GM12874 (cell line): Measurements from ENCODE around the gene RPS2.

ENCODE experiments used
- TF ChIP-seq, protein P1 (sequence below): IDR thresholded peaks from 2 replicates; pipeline ENCODE4 v1.5.1; 2011; ENCODE audit warnings: low read depth, mild to moderate bottlenecking, control low read depth, low read length, moderate library complexity; ENCODE audit not compliant: insufficient read depth

Gene RPS2

DNA sequence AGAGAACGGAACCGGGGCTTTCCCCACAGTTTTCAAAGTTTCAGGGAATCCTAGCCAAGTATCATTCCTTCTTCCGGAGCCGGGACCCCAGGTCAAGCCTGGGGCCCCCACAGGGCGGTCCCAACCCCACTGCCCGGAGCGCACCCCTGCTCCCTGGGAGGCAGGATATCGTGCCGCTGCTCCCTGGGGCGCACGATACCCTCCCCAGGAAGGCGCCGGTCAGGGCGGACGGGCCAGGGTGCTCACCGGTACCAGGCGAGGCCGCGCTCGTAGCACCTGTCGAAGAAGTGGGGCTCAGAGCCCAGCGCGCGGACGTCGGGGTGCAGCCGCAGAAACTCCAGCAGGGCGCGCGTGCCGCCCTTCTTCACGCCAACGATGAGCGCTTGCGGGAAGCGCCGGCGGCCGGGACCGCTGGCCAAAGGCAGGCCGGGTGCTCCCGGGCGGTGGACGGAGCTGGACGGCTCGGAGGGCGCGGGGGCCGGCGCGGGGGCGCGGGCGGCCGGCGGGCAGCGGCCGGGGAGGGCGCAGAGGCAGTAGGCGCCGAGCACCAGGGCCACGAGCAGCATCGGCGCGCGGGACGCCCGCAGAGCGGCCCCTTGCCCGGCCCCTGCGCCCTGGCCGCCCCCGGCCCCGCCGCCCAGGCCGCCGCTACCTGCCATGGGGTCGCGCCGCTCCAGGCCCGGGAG, 46.8 kb downstream of the RPS2 start:
- TF ChIP-seq, protein P1, sequence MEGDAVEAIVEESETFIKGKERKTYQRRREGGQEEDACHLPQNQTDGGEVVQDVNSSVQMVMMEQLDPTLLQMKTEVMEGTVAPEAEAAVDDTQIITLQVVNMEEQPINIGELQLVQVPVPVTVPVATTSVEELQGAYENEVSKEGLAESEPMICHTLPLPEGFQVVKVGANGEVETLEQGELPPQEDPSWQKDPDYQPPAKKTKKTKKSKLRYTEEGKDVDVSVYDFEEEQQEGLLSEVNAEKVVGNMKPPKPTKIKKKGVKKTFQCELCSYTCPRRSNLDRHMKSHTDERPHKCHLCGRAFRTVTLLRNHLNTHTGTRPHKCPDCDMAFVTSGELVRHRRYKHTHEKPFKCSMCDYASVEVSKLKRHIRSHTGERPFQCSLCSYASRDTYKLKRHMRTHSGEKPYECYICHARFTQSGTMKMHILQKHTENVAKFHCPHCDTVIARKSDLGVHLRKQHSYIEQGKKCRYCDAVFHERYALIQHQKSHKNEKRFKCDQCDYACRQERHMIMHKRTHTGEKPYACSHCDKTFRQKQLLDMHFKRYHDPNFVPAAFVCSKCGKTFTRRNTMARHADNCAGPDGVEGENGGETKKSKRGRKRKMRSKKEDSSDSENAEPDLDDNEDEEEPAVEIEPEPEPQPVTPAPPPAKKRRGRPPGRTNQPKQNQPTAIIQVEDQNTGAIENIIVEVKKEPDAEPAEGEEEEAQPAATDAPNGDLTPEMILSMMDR: no peak

DNA sequence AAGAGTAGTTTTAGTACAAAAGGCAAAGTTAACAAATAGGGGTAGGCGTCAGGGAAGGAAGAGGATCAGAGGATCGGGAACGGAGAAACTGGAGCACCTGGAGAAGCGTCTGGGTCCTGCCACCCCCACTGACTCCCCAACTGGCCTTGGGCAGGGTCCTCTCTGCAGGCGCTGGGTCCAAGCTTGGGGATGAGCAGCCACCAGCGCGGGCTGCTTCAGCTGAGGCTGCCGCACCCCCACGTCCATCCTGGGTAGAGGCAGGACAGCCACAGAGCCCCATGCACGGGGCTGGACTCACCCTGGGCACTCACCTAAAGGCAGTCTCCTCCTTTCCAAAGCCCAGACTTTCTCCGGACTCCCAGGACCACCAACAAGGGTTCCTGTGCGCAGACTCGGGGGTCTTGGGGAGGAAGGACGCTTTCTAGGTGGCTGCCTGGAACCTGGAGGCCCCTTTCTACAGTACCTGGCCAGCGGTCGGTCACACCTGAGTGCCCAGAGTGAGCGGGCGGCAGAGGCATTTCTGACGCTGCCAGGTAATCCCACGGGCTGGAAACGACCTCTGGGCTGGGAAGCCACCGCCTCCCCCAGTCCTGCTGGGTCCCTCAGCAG, 47.5 kb downstream of the RPS2 start:
- TF ChIP-seq, protein P1: no peak

DNA sequence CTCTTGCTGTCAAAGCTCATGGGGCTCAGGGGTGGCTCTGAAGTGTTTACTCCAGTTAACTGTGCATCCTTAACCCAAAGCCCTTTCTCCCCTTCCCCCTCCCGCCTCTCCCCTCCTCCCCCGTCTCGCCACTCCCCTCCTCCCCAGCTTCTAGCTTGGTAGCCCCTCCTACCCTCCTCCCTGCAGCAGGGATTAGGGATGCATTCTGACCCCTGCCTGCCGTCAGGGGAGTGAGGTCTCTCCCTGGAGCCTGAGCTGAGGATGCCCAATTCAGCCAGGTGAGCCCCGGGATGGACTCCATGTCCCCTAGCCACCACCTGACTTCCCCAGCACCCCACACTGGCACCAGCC, 48.0 kb downstream of the RPS2 start:
- TF ChIP-seq, protein P1: no peak

DNA sequence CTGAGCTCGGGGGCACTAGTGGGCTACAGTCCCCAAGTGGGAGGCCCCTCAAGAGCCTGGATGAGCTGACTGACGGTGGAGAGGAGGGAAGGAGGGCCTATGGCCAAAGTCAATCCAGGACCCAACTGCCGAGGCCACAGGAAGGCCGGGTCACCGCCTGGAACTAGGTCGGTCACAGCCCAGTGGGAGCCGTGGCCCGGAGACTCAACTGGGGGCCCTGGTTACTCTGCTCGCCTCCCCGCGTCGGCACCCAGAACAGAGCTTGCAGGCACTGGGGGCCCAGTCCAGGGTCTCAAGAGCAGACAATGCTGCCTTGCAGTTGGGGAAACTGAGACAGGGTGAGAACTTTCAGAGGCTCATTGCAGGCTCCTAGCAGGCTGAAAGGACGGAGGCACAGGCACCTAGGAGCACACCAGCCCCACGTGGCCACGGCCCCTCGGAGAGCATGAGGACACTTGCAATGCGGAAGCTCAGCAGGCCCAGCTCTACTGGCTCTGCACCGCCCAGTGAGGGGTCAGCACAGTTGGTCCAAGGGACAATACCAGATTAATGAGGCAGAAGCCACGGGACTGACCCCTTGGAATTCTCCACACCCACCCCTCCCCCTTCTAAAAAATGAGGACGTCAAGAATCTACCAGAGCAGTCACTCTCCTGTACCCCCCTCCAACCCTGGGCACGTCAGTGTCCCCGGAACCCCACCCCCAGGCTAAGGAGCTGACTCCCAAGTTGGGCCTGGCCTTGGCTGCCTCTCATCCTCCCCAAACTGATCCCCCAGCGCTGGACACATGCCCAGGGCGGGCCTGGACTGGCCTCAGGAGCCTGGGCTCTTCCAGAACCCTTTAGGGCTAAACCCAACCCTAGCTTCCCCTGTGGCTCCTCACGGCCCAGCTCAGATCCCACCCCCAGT, 48.6 kb downstream of the RPS2 start:
- TF ChIP-seq, protein P1: no peak

DNA sequence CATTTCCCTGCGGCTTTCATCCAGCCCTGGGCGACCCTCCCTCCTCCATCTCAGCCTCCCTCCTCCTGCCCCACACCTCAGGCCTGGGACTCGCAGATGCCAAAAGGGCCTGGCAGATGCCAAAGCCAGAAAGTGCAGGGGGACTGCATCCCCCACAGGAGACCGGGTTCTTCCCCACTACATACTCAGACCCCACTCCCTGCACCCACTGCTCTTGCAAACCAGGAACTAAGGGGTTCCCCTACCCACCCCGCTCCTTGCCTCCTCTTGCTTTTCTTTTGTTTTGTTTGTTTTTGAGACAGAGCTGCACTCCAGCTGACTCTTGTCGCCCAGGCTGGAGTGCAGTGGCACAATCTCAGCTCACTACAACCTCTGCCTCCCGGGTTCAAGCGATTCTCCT, 49.6 kb downstream of the RPS2 start:
- TF ChIP-seq, protein P1: no peak

DNA sequence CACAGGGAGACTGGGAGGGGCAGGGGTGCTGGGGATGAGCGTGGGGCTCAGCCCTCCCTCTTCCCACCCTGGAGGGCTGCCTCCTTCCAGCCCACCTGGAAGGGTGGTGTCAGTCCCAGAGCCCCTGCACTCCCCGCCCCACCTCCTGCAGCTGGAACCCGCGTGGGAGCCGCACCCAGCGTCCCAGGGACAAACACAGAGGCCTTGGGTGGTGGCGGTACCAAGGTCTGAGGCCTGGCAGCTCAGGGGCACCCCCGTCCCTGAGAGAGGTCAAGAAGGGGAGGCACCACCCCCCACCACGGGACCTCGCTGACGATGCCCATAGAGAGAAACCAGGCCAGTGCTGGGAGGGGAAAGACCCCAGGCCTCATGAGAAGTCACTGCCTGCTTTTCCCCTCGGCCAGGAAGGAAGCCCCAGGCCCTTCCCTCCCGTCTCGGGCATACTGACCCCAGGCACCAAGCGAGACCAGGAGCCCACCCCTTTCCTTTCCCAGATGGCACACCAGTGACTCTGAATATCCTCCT, 50.5 kb downstream of the RPS2 start:
- TF ChIP-seq, protein P1: no peak

DNA sequence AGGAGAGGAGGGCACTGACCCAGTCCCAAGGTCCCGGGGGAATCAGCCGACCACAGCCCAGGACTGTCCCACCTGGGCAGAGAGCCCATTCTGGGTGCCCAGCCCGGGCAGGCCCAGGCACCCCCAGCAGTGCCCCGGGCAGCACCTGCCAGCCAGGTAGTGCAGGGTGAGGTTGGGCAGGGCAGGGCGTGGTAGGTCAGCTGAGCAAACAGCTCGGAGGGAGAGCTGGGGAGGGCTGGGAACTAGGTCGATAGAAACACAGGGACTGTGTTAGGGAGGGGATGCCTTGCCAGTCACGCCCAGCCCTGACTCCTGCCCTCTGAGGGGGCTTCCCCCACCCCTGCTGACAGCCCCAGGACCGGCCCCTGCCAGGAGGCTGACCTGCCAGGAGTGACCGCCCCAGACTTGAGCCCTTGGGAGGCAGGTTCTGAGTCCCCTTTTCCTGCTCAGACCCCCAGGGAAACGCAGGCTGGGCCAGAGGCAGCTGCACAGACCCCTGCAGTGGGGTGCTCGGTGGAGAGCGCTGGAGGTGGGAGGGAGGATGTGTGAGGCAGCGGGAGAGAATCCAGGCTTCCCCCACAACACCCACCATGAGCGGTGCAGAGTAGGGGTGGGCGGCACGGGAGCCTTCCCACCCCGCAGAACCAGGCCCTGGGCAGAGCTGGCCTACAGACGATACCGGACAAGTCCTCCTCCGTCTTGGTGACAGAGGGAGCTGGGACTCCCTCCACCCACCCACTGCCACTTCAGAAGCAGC, 51.1 kb downstream of the RPS2 start:
- TF ChIP-seq, protein P1: no peak
